Measurements from ENCODE around the gene SLF2.

Gene SLF2

DNA sequence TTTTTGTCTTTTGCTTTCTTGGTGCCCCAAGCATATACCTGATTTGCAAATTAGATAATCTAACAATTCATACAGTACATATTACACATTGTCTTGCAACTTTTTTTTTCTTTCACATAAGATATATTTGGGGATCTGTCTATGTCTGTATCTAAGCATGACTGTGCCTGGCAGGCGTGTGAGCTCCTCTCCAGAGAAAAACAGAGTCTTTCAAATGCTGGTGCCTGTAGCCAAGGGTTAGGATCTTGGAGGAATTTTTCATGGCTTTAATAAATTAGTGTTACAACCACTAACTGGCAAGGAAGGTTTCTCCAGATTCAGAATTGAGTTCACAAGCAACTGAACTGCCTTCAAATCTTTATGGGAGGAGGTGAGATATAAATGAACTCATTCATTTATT, 14.8 kb upstream of the SLF2 start:
- Histone ChIP-seq H3K27me3 (peaks cover 0 to 50% of the 10 kb centered on the region in 2 donors), H3K9me3 (no peaks in the 10 kb centered on the region), H3K4me1 (no peaks in the 10 kb centered on the region), H3K27ac (no peak overlapping the region), H3K36me3 (no peaks in the 10 kb centered on the region), H3K4me3 (no peak overlapping the region)
- TF ChIP-seq, protein P1, sequence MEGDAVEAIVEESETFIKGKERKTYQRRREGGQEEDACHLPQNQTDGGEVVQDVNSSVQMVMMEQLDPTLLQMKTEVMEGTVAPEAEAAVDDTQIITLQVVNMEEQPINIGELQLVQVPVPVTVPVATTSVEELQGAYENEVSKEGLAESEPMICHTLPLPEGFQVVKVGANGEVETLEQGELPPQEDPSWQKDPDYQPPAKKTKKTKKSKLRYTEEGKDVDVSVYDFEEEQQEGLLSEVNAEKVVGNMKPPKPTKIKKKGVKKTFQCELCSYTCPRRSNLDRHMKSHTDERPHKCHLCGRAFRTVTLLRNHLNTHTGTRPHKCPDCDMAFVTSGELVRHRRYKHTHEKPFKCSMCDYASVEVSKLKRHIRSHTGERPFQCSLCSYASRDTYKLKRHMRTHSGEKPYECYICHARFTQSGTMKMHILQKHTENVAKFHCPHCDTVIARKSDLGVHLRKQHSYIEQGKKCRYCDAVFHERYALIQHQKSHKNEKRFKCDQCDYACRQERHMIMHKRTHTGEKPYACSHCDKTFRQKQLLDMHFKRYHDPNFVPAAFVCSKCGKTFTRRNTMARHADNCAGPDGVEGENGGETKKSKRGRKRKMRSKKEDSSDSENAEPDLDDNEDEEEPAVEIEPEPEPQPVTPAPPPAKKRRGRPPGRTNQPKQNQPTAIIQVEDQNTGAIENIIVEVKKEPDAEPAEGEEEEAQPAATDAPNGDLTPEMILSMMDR (IDR thresholded peaks at IDR 0.05): no peak
- intact Hi-C loops (cut with DNase I; ENCODE audit: low total_unique reads): no loop called here
- no peak for DNase-seq

DNA sequence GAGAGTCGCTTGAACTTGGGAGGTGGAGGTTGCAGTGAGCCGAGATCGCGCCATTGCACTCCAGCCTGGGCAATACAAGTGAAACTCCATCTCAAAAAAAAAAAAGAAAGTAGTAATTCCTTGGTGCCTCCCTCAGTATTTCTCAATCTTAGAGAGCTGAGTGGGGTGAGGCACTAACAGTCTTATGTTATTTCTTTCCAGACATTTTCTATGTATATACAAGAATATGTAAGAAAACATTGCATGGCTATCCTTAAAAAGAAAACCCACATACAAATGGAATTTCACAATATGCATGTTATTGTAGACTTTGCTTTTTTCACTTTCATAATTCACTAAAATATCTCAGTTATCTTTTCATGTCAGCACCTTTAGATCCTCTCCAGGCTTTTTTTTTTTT, 13.6 kb upstream of the SLF2 start:
- Histone ChIP-seq H3K4me3 (no peak overlapping the region), H3K27me3 (peaks cover 0 to 48% of the 10 kb centered on the region in 2 donors), H3K36me3 (no peaks in the 10 kb centered on the region), H3K27ac (no peak overlapping the region), H3K9me3 (no peaks in the 10 kb centered on the region), H3K4me1 (no peaks in the 10 kb centered on the region)
- no peak for DNase-seq
- TF ChIP-seq, protein P1 (IDR thresholded peaks at IDR 0.05): no peak
- intact Hi-C loops (cut with DNase I; ENCODE audit: low total_unique reads): no loop called here

DNA sequence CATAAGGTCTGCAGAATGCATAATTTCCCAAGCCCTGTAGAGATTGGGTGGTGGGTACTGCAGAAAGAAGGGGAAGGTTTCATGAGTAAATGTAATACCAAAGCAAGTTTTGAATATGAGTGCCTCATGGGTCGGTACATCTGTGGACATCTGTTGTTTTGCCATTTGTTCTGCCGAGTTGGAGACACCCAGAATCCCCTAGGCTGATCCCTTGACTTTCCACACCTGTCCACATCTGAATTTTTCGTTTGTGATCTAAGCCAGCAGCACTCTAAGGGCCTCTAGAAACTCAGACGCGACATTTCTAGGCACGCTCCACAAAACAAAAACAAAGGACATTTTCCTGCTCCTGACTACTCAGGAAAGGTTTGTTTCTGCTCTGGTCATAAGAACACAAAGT, 11.7 kb upstream of the SLF2 start:
- Histone ChIP-seq H3K9me3 (no peaks in the 10 kb centered on the region), H3K4me3 (no peak overlapping the region), H3K4me1 (no peaks in the 10 kb centered on the region), H3K27me3 (peaks cover 0 to 36% of the 10 kb centered on the region in 2 donors), H3K36me3 (no peaks in the 10 kb centered on the region), H3K27ac (no peak overlapping the region)
- TF ChIP-seq, protein P1 (IDR thresholded peaks at IDR 0.05): no peak
- no peak for DNase-seq
- intact Hi-C loops (cut with DNase I; ENCODE audit: low total_unique reads): no loop called here

DNA sequence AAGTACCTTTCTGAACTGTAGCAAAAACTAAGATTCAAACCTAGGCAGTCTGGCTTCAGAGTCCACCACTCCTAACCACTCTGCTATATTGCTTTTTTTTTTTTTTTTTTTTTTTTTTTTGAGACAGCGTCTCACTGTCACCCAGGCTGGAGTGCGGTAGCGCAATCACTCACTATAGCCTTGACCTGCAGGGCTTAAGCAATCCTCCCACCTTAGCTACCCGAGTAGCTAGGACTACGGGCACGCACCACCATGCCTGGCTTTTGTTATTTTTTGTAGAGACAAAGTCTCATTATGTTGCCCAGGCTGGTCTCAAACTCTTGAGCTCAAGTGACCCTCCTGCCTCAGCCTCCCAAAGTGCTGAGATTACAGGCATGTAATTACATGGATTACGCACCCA, 10.1 kb upstream of the SLF2 start:
- Histone ChIP-seq H3K27ac (no peak overlapping the region), H3K9me3 (no peaks in the 10 kb centered on the region), H3K4me1 (no peaks in the 10 kb centered on the region), H3K4me3 (no peak overlapping the region), H3K27me3 (peaks cover 0 to 31% of the 10 kb centered on the region in 2 donors), H3K36me3 (no peaks in the 10 kb centered on the region)
- intact Hi-C loops (cut with DNase I; ENCODE audit: low total_unique reads): no loop called here
- TF ChIP-seq, protein P1 (IDR thresholded peaks at IDR 0.05): no peak
- no peak for DNase-seq

DNA sequence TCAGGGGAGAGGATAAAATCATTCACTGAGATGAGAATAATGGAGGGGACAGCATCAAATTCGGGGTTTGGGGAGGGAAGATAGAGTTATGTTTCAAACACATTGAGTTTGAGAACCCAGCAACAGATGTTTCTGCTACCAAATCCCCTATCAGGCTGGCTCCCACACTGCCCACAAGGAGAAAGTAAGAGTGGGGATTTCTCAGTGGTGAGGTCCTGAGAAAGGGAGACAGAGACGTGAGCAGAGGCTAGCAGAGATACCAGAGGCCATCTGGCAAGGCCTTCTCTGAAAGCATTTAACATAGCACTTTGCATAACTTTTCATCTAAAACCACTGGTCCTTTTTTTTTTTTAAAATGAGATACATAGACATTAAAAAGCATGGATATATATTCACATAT, 7.8 kb upstream of the SLF2 start:
- intact Hi-C loops (cut with DNase I; ENCODE audit: low total_unique reads): no loop called here
- no peaks in the 10 kb centered on the region for H3K9me3 ChIP-seq
- H3K27ac ChIP-seq: no peak overlapping the region
- H3K4me3 ChIP-seq: no peak overlapping the region
- peaks cover 0 to 28% of the 10 kb centered on the region in 2 donors for H3K27me3 ChIP-seq
- H3K4me1 ChIP-seq: no peaks in the 10 kb centered on the region
- DNase-seq: no peak
- H3K36me3 ChIP-seq: no peaks in the 10 kb centered on the region
- TF ChIP-seq, protein P1 (IDR thresholded peaks at IDR 0.05): no peak

DNA sequence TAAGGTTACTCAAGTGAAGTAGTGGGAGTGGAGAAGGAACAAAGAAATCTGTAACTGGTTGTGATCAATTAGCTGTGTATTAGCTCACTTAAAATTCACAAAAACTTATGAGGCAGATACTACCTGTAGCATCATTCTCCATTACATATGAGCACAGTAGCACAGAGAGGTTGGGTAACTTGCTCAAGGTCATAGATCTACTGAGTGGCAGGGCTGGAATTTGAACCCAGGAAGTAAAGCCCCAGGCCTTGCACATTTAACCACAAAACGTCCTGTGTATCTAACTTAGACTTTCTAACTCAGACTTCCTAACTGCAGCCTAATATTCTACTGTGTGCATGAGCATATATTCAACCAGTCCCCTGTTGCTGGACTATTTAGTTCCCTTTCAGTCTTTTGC, 5.6 kb upstream of the SLF2 start:
- Histone ChIP-seq H3K27ac (no peak overlapping the region), H3K4me1 (peaks cover 0 to 4% (median 0%) of the 10 kb centered on the region in 4 donors), H3K27me3 (peaks cover 0 to 5% of the 10 kb centered on the region in 2 donors), H3K9me3 (no peaks in the 10 kb centered on the region), H3K36me3 (no peaks in the 10 kb centered on the region), H3K4me3 (no peak overlapping the region)
- intact Hi-C loops (cut with DNase I; ENCODE audit: low total_unique reads): no loop called here
- DNase-seq: no peak
- TF ChIP-seq, protein P1 (IDR thresholded peaks at IDR 0.05): no peak

Measured in tibial artery (tissue), 4 donors.